ENCODE results near the gene EIF5B.

DNA sequence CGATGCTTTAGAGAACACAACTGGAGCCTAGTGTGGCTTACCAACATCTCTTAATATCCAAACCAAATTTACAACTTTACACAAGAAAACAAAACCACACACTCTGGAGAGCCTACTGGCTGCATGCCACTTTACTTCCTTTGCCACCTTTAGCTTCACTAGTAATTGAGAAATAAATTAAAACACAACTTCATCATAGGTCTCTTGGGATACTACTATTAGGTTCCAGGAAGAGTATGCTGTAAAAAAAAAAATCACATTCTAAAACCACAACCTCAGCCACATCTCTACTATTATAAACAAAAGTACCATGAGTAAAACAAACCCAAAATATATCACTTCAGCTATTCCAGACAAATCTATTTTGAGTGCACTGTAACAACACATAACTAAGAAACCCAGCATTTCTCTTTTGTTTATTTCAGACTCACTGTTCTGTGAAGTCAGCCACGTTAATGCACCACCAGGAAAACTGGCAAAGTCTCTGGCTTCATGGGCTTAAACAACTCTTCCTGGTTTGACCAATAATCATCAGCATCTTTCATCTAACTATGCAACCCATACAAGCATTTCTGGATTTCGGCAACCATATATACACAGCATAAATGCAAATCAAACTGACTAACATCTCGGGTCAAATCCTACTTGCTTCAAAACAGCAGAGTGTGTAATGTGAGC is 93.6 kb downstream of the EIF5B start:
- TF ChIP-seq YY1 (IDR thresholded peaks at IDR 0.05; ENCODE audit: low read depth, low read length) (no peak), EZH2 (IDR thresholded peaks at IDR 0.05; ENCODE audit: low read depth, low read length, severe bottlenecking) (no peak), GTF2F1 (IDR thresholded peaks at IDR 0.05; ENCODE audit: borderline replicate concordance, low read depth, low read length) (no peak), EP300 (IDR thresholded peaks at IDR 0.05; ENCODE audit: borderline replicate concordance in 1 of 2, low read depth in 2 of 2, low read length in 2 of 2) (no peak), JUND (IDR thresholded peaks at IDR 0.05; ENCODE audit: low read length) (no peak), POLR2AphosphoS5 (IDR thresholded peaks at IDR 0.05; ENCODE audit: low read depth, low read length) (no peak), SIN3A (conservative IDR thresholded peaks at IDR 0.05 in 1 of 2, IDR thresholded peaks at IDR 0.05 in 1 of 2; ENCODE audit: low read depth in 1 of 2, low read length in 2 of 2) (no peak), TEAD4 (IDR thresholded peaks at IDR 0.05; ENCODE audit: low read depth, low read length) (no peak), CREB1 (IDR thresholded peaks at IDR 0.05) (no peak), POLR2A (IDR thresholded peaks at IDR 0.05; ENCODE audit: control extremely low read depth in 1 of 2, low read depth in 2 of 2, low read length in 2 of 2) (no peak)
- TF ChIP-seq, protein P1, sequence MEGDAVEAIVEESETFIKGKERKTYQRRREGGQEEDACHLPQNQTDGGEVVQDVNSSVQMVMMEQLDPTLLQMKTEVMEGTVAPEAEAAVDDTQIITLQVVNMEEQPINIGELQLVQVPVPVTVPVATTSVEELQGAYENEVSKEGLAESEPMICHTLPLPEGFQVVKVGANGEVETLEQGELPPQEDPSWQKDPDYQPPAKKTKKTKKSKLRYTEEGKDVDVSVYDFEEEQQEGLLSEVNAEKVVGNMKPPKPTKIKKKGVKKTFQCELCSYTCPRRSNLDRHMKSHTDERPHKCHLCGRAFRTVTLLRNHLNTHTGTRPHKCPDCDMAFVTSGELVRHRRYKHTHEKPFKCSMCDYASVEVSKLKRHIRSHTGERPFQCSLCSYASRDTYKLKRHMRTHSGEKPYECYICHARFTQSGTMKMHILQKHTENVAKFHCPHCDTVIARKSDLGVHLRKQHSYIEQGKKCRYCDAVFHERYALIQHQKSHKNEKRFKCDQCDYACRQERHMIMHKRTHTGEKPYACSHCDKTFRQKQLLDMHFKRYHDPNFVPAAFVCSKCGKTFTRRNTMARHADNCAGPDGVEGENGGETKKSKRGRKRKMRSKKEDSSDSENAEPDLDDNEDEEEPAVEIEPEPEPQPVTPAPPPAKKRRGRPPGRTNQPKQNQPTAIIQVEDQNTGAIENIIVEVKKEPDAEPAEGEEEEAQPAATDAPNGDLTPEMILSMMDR (IDR thresholded peaks at IDR 0.05; ENCODE audit: control extremely low read depth in 1 of 3, insufficient read depth in 1 of 3, low read depth in 1 of 3, low read length in 3 of 3), result no peak
- TF ChIP-seq, protein P2, sequence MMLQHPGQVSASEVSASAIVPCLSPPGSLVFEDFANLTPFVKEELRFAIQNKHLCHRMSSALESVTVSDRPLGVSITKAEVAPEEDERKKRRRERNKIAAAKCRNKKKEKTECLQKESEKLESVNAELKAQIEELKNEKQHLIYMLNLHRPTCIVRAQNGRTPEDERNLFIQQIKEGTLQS (IDR thresholded peaks at IDR 0.05; ENCODE audit: insufficient read depth, low read depth, low read length), result no peak

All from H1 (cell line).